GM10266 (cell line): ENCODE data around the gene BIN1.

ENCODE experiments used
- DNase-seq: peaks from one replicate; pipeline ENCODE4 v3.0.0; 2012; ENCODE audit errors: extremely low spot score
- CTCF ChIP-seq: IDR thresholded peaks from 2 replicates; pipeline ENCODE4 v1.5.1; 2012; ENCODE audit warnings: mild to moderate bottlenecking, low read depth; ENCODE audit not compliant: control insufficient read depth, insufficient read depth; ENCODE audit errors: missing control alignments

BIN1 gene

GRCh38 chr2:127093648-127094210 is 13.2 kb downstream of the BIN1 start:
- no peak for TF ChIP-seq CTCF
- no peak for DNase-seq

- DNase-seq: no peak
- TF ChIP-seq CTCF: no peak
Measured at GRCh38 chr2:127092901-127093516, 13.9 kb downstream of the BIN1 start.

GRCh38 chr2:127092306-127092705 is 14.6 kb downstream of the BIN1 start:
- TF ChIP-seq CTCF: no peak
- DNase-seq: no peak

- TF ChIP-seq CTCF: no peak
- DNase-seq: no peak
Measured at GRCh38 chr2:127091886-127092285, 15.1 kb downstream of the BIN1 start.

- TF ChIP-seq CTCF: no peak
Measured at GRCh38 chr2:127091148-127091547, 15.8 kb downstream of the BIN1 start.

GRCh38 chr2:127090281-127091120 is 16.5 kb downstream of the BIN1 start:
- DNase-seq: no peak
- no peak for TF ChIP-seq CTCF

More at GRCh38 chr2:127091148-127091547, 15.8 kb downstream of the BIN1 start:
- DNase-seq: no peak
